Body of pancreas (tissue), 4 donors: ENCODE results near the gene SLC25A21. TPM values are rescaled to one million over a fixed set of nuclear protein-coding genes. Genes with fewer than 3 reads are reported as not detected.
"Not testable (repeated sequence)": the region's sequence is repeated elsewhere in the genome, so short reads cannot be mapped to it uniquely, and the experiment has no call there.

Source experiments
- ATAC-seq: fragments of 150-250 bp; one replicate; pipeline ENCODE4 v1.9.1; 2016
- DNase-seq, 4 donors: peaks; one replicate each; pipeline ENCODE4 v3.0.0-alpha.2; 2019
- H3K27ac ChIP-seq, 4 donors: fragments of 200-600 bp; sonication (generic); 1 replicate in 3 of 4; 2 replicates in 1 of 4; pipeline versions ENCODE4 v1.5.1 to v1.6.1; 2016 to 2019; ENCODE audit warnings: mild to moderate bottlenecking in 1 of 4, mixed read lengths in 1 of 4, moderate library complexity in 1 of 4
- H3K27me3 ChIP-seq, 2 donors: fragments of 200-600 bp; sonication (generic); one replicate each; pipeline ENCODE4 v1.6.0; 2016; ENCODE audit warnings: mild to moderate bottlenecking in 1 of 2
- H3K36me3 ChIP-seq, 2 donors: fragments of 200-600 bp; sonication (generic); replicated peaks in 1 of 2; 2 replicates each; pipeline ENCODE4 v1.5.1; 2016; ENCODE audit warnings: low read depth in 2 of 2; ENCODE audit not compliant: insufficient read depth in 1 of 2
- H3K4me1 ChIP-seq: fragments of 200-600 bp; sonication (generic); one replicate; pipeline ENCODE4 v1.6.0; 2016
- H3K4me3 ChIP-seq, 2 donors: fragments of 200-600 bp; sonication (generic); 1 replicate in 1 of 2; 2 replicates in 1 of 2; pipeline ENCODE4 v1.5.1; 2016 to 2019
- H3K9me3 ChIP-seq, 3 donors: fragments of 200-600 bp; sonication (generic); 1 replicate in 2 of 3; 2 replicates in 1 of 3; pipeline ENCODE4 v1.5.1; 2016
- POLR2A ChIP-seq, 3 donors: fragments of 450-650 bp; IDR thresholded peaks; one replicate each; pipeline ENCODE4 v1.6.1; 2016; ENCODE audit warnings: antibody characterized with exemption in 3 of 3, mild to moderate bottlenecking in 2 of 3
- WGBS, 2 donors: methylation state at CpG; one replicate each; pipeline ENCODE4 v1.1.5; 2017; 5-methylcytosine and 5-hydroxymethylcytosine counted together
- intact Hi-C: fragments of 100-400 bp; cut with DNase I; formaldehyde crosslinking; loops from one replicate; pipeline ENCODE4 v1.15.1; 2023
- total RNA-seq, 2 donors: library from RNA; depleted of rRNA; stranded (reverse); fragments of >200 nt; gene quantifications; one replicate each; pipeline ENCODE4 v1.1.0, GENCODE V29; 2016
- TF ChIP-seq, protein P1 (sequence below), 7 experiments: fragments of 450-650 bp in 4 of 7; fragments of 200-600 bp in 3 of 7; sonication (generic) in 3 of 7; IDR thresholded peaks; one replicate each; pipeline ENCODE4 v1.5.1; 2016 to 2019; ENCODE audit warnings: antibody characterized with exemption in 7 of 7

SLC25A21 gene
- total RNA-seq, 2 donors from 2014 or later, result not detected

DNA sequence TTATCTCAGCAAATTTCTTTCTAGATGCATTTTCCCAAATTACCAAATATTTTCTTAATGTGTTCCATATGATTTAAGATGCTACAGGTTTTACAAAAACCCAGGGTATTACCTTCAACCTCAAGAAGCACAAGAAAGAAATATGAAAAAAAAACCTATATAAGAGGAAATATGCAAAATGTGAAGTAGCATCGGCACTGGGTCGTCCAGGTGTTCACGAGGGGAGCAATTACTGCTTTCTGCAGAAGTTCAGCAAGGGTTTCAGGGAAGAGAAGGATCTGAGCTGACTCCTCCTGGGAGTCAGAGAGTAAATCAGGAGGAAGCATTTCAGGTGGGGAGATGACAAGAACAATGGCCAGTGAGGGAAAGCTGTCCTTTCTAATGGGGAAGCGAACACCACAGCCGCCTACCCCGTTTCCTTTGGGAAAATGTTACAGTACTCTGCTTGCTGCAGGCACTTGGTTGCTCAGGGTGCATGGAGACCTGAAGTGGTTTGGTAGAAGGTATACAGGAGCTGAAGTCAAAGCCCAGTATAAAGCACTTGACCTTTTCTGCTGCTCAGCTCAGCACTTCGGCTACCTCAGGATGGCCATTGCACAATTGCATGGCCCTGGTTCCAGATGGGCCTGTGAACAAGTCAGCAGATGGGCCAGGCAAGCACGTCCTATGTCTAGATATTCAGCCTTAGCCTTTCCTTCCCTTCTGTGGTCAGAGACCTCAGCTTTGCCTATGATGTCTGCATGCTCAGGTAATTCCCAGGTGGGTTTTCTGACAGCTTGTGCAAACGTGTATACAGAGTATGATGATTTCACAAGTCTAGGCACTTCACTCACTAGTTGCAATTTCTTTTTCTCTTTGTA is 355.1 kb downstream of the SLC25A21 start:
- H3K4me1 ChIP-seq, result no peaks in the 10 kb centered on the region
- no peak for TF ChIP-seq POLR2A (IDR thresholded peaks at IDR 0.05)
- TF ChIP-seq, protein P1, sequence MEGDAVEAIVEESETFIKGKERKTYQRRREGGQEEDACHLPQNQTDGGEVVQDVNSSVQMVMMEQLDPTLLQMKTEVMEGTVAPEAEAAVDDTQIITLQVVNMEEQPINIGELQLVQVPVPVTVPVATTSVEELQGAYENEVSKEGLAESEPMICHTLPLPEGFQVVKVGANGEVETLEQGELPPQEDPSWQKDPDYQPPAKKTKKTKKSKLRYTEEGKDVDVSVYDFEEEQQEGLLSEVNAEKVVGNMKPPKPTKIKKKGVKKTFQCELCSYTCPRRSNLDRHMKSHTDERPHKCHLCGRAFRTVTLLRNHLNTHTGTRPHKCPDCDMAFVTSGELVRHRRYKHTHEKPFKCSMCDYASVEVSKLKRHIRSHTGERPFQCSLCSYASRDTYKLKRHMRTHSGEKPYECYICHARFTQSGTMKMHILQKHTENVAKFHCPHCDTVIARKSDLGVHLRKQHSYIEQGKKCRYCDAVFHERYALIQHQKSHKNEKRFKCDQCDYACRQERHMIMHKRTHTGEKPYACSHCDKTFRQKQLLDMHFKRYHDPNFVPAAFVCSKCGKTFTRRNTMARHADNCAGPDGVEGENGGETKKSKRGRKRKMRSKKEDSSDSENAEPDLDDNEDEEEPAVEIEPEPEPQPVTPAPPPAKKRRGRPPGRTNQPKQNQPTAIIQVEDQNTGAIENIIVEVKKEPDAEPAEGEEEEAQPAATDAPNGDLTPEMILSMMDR (IDR thresholded peaks at IDR 0.05), result no peak
- no peaks in the 10 kb centered on the region for H3K27me3 ChIP-seq
- 73 to 90% methylated on average over 9 of the region's 9 CpGs for WGBS, 2 donors
- H3K4me3 ChIP-seq, result no peak overlapping the region
- no peaks in the 10 kb centered on the region for H3K36me3 ChIP-seq
- intact Hi-C loops, result no loop called here
- no peak for DNase-seq
- no peaks in the 10 kb centered on the region for H3K9me3 ChIP-seq
- ATAC-seq, result no peak
- H3K27ac ChIP-seq, result no peak overlapping the region

DNA sequence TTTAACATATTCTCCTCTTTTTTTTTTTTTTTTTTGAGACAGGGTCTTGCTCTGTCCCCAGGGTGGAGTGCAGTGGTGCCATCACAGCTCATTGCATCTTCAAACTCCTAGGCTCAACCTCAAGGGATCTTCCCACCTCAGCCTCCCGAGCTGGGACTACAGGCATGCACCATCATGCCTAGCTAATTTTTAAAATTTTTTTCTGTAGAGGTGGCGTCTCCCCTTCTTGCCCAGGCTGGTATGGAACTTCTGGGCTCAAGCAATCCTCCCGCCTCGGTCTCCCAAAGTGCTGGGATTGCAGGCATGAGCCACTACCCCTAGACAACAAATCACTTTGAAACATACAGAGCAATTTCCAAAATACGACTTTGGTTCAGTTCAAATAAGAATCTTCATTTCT is 355.9 kb downstream of the SLC25A21 start:
- no peak overlapping the region for H3K4me3 ChIP-seq
- DNase-seq (no peak), ATAC-seq (no peak)
- no peak for TF ChIP-seq POLR2A (IDR thresholded peaks at IDR 0.05)
- TF ChIP-seq, protein P1 (IDR thresholded peaks at IDR 0.05), result no peak
- 71 to 77% methylated on average over 5 of the region's 5 CpGs for WGBS, 2 donors
- no peak overlapping the region for H3K27ac ChIP-seq
- no peaks in the 10 kb centered on the region for H3K27me3 ChIP-seq
- H3K36me3 ChIP-seq, result no peaks in the 10 kb centered on the region
- no peaks in the 10 kb centered on the region for H3K4me1 ChIP-seq
- no peaks in the 10 kb centered on the region for H3K9me3 ChIP-seq
- intact Hi-C loops, result no loop called here

- not testable (repeated sequence) for DNase-seq
These were observed 357.6 kb downstream of the SLC25A21 start for GRCh38 chr14:36814783-36815182.

GRCh38 chr14:36810209-36810608 is 362.2 kb downstream of the SLC25A21 start:
- intact Hi-C loops, result no loop called here
- WGBS, 2 donors, result 59 to 66% methylated on average over 2 of the region's 2 CpGs
- TF ChIP-seq, protein P1 (IDR thresholded peaks at IDR 0.05), result no peak
- TF ChIP-seq POLR2A (IDR thresholded peaks at IDR 0.05), result no peak

More at GRCh38 chr14:36814783-36815182, 357.6 kb downstream of the SLC25A21 start:
- H3K4me1 ChIP-seq, ATAC-seq, H3K9me3 ChIP-seq, H3K36me3 ChIP-seq, intact Hi-C loops, H3K27me3 ChIP-seq, H3K27ac ChIP-seq, H3K4me3 ChIP-seq: not testable (repeated sequence)
- 80 to 85% methylated on average over 5 of the region's 5 CpGs for WGBS, 2 donors

DNA sequence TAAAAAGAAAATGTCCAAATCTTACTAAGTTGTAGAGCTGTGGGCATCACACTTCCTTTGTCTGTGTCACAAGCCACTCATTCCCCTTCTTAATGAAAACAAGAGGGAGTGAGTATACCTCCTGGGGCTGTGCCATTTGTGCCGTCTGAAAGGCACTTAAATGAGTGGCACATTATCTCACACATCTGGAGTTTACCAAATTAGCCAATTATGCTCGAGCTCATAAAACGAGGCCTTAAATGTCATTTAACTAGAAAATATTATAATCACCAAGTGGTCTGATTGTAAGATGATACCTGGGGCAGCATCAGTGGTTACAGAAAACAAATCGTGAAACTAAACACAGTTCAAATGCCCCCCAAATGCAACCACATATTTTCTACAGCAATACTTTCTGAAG is 364.7 kb downstream of the SLC25A21 start:
- ATAC-seq, result no peak
- Histone ChIP-seq H3K27ac (no peak overlapping the region), H3K4me1 (no peaks in the 10 kb centered on the region), H3K9me3 (no peaks in the 10 kb centered on the region), H3K4me3 (no peak overlapping the region), H3K36me3 (no peaks in the 10 kb centered on the region), H3K27me3 (no peaks in the 10 kb centered on the region)
- intact Hi-C loops, result no loop called here
- DNase-seq, result no peak
- TF ChIP-seq, protein P1 (IDR thresholded peaks at IDR 0.05), result no peak
- no peak for TF ChIP-seq POLR2A (IDR thresholded peaks at IDR 0.05)
- 53 to 60% methylated on average over 4 of the region's 4 CpGs for WGBS, 2 donors

More at GRCh38 chr14:36810209-36810608, 362.2 kb downstream of the SLC25A21 start:
- DNase-seq, result no peak
- Histone ChIP-seq H3K4me1 (no peaks in the 10 kb centered on the region), H3K27ac (no peak overlapping the region), H3K36me3 (no peaks in the 10 kb centered on the region), H3K9me3 (no peaks in the 10 kb centered on the region), H3K4me3 (no peak overlapping the region), H3K27me3 (no peaks in the 10 kb centered on the region)
- no peak for ATAC-seq
